Prostate gland (tissue), 2 donors: ENCODE measurements around the gene OPA1.

ENCODE experiments used
- CTCF ChIP-seq, 4 experiments: fragments of 200-600 bp in 2 of 4; fragments of 450-650 bp in 2 of 4; sonication (generic) in 2 of 4; IDR thresholded peaks; 1 replicate in 3 of 4; 2 replicates in 1 of 4; pipeline ENCODE4 v1.5.1; 2016 to 2019; ENCODE audit warnings: antibody characterized with exemption in 4 of 4, mild to moderate bottlenecking in 2 of 4, moderate library complexity in 2 of 4
- POLR2A ChIP-seq: fragments of 450-650 bp; IDR thresholded peaks from one replicate; pipeline ENCODE4 v1.6.1; 2016; ENCODE audit warnings: antibody characterized with exemption, mild to moderate bottlenecking
- POLR2AphosphoS5 ChIP-seq: sonication (generic); formaldehyde crosslinking; IDR thresholded peaks from one replicate; pipeline ENCODE4 v1.6.1; 2017; ENCODE audit warnings: antibody characterized with exemption

- TF ChIP-seq CTCF (IDR thresholded peaks at IDR 0.05) (no peak), POLR2A (no peak), POLR2AphosphoS5 (no peak)
Observed at GRCh38 chr3:193554811-193555210, 38.2 kb upstream of the OPA1 start, which contains the start of gene ATP13A4.
